PC-3 (cell line): ENCODE measurements around the gene VPREB3.

Source experiments
- CTCF ChIP-seq: fragments of 300-600 bp; sonication (generic); conservative IDR thresholded peaks from 2 replicates; pipeline ENCODE4 v1.5.1; 2017; ENCODE audit warnings: antibody characterized with exemption, low read depth, mild to moderate bottlenecking, low read length
- EZH2 ChIP-seq: fragments of 300-600 bp; sonication (generic); IDR thresholded peaks from one replicate; pipeline ENCODE4 v1.6.1; 2017; ENCODE audit warnings: antibody characterized with exemption, mild to moderate bottlenecking, low read length; ENCODE audit not compliant: unreplicated experiment

DNA sequence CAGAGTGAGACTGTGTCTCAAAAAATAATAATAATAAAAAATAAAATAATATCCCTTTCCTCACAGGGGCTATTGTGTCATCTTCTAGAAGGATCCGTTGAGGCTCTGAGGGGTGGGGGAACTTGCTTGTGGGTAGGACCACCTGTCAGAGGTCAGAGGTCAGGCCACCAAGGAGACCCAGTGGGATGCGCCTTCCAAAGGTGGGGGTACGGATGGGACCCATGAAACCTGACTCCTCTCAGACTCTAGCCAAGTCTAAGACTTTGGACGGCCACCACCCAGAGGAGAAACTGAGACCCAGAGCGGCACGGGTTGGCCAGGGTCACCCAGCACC, 18.1 kb upstream of the VPREB3 start:
- no peak for TF ChIP-seq CTCF
- no peak for TF ChIP-seq EZH2
